ENCODE measurements around the gene CAMK2G.

CAMK2G gene

DNA sequence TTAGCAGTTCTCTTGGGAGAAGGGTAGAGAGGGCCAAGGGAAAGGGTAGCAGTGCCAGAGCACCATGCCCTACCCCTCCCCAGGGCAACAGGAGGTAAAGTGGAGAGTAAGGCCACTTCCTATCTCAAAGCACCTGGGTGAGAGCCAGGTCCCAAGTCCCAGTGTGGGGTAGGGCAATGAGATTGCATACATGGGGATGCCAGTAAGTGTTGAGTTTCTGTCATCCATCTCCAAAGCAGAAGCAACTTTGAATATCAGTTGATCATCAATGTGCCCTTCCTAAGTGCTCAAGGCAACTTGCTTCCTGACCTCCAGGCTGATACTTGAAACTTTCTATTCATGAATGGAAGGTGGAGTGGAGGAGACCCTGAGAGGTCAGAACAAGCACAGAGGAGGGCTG is 2.2 kb upstream of the CAMK2G start:
- Mint-ChIP-seq H3K36me3 (peaks cover 3% of the 10 kb centered on the region), H3K4me3 (no peak overlapping the region), H3K27me3 (no peaks in the 10 kb centered on the region), H3K4me1 (peaks cover 70% of the 10 kb centered on the region), H3K27ac (peak overlapping the region; percentile 66), H3K9me3 (no peaks in the 10 kb centered on the region)

GRCh38 chr10:73876157-73876556 is 1.8 kb upstream of the CAMK2G start:
- Mint-ChIP-seq H3K27me3 (no peaks in the 10 kb centered on the region), H3K4me1 (peaks cover 74% of the 10 kb centered on the region), H3K36me3 (peaks cover 3% of the 10 kb centered on the region), H3K9me3 (no peaks in the 10 kb centered on the region), H3K27ac (peak overlapping the region; percentile 23), H3K4me3 (no peak overlapping the region)

DNA sequence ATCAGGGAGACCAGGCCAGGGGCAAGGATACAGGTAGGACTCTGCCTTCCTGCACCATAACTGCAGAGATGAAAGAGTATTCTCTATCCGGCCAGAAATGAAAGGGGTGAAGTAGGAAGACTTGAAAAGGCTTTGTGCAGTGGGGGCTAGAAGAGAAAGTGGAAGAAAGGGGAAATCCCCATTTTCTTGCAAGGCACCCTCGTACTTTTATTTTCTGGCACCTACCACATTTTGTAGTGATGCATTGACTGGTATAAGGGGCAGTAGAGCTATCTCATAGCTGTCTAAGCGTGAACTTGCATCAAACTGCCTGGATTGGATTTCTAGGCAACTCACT is 752 bp upstream of the CAMK2G start:
- Mint-ChIP-seq H3K36me3 (peaks cover 4% of the 10 kb centered on the region), H3K9me3 (no peaks in the 10 kb centered on the region), H3K27me3 (no peaks in the 10 kb centered on the region), H3K27ac (peak overlapping the region; percentile 90), H3K4me3 (peak overlapping the region; percentile 83), H3K4me1 (peaks cover 80% of the 10 kb centered on the region)

- no peaks in the 10 kb centered on the region for H3K9me3 Mint-ChIP-seq
- peak overlapping the region; percentile 47 for H3K4me3 Mint-ChIP-seq
- no peaks in the 10 kb centered on the region for H3K27me3 Mint-ChIP-seq
- no peak overlapping the region for H3K27ac Mint-ChIP-seq
- H3K4me1 Mint-ChIP-seq: peaks cover 80% of the 10 kb centered on the region
- H3K36me3 Mint-ChIP-seq: peaks cover 4% of the 10 kb centered on the region
Measured at GRCh38 chr10:73873838-73874215, 528 bp downstream of the CAMK2G start.

- Mint-ChIP-seq H3K4me3 (peak overlapping the region; percentile 86), H3K4me1 (peaks cover 83% of the 10 kb centered on the region), H3K27ac (peak overlapping the region; percentile 47), H3K36me3 (peaks cover 4% of the 10 kb centered on the region), H3K9me3 (no peaks in the 10 kb centered on the region), H3K27me3 (no peaks in the 10 kb centered on the region)
Measured at GRCh38 chr10:73873142-73873837, 1.1 kb downstream of the CAMK2G start.

DNA sequence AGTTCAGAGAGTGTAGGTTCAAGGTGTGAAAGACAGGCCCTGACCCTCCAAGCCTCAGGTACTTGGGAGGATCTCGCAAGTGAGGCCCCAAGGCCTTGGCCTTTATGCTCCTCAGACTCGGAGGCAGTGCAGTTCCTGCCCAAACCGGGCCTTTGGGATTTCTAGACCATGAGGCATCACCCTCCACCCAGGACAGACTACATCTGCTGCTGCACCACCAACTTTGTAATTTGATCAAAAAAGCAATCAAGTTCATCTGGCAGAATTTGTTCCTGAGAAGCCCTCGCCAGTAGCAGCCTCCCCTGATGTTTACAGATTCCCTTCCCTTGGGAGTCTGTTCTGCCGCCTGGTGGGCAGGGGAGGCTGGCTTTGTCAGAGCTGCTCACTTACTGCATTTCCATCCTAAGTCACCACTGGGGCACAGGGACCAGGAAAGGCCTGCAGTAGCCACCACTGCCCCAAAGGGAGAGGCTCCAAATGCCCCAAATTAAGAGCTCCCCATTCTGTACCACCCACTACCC is 2.1 kb downstream of the CAMK2G start:
- peak overlapping the region; percentile 66 for H3K27ac Mint-ChIP-seq
- H3K9me3 Mint-ChIP-seq: no peaks in the 10 kb centered on the region
- no peaks in the 10 kb centered on the region for H3K27me3 Mint-ChIP-seq
- peaks cover 4% of the 10 kb centered on the region for H3K36me3 Mint-ChIP-seq
- peak overlapping the region; percentile 86 for H3K4me3 Mint-ChIP-seq
- peaks cover 83% of the 10 kb centered on the region for H3K4me1 Mint-ChIP-seq

- peak overlapping the region; percentile 86 for H3K4me3 Mint-ChIP-seq
- H3K36me3 Mint-ChIP-seq: peaks cover 4% of the 10 kb centered on the region
- peak overlapping the region; percentile 79 for H3K27ac Mint-ChIP-seq
Measured at GRCh38 chr10:73871295-73872189, 2.8 kb downstream of the CAMK2G start.

DNA sequence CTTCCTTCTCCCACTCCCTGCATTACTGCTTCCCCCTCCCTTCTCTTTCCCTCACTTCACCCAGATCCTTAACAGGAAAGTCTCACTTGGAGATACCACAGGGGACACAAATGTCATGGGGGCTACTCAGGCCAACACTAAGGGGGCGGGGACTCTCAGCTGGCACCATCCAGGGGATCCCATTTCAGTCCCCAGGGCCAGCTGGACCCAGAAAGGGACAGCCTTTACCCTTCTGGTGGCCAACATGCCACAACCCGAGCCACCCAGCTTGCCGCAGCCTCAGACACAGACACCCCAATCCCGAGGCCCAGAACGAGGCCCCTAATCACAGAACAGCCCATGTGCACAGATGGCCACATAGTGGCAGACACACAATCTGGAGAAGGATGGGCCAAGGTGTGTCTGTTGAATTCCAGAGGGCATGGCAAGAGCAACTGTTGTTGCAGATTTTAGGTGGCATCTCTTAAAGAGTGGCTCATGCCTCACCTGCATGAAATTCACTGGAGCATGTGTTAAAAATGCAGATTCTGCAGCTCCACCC is 5.6 kb downstream of the CAMK2G start:
- peaks cover 94% of the 10 kb centered on the region for H3K4me1 Mint-ChIP-seq
- H3K36me3 Mint-ChIP-seq: peaks cover 4% of the 10 kb centered on the region
- H3K9me3 Mint-ChIP-seq: no peaks in the 10 kb centered on the region
- peak overlapping the region; percentile 78 for H3K27ac Mint-ChIP-seq
- no peaks in the 10 kb centered on the region for H3K27me3 Mint-ChIP-seq
- H3K4me3 Mint-ChIP-seq: no peak overlapping the region

More at GRCh38 chr10:73871295-73872189, 2.8 kb downstream of the CAMK2G start:
- Mint-ChIP-seq H3K9me3 (no peaks in the 10 kb centered on the region), H3K4me1 (peaks cover 83% of the 10 kb centered on the region), H3K27me3 (no peaks in the 10 kb centered on the region)

GRCh38 chr10:73867871-73868631 is 6.3 kb downstream of the CAMK2G start:
- Mint-ChIP-seq H3K9me3 (no peaks in the 10 kb centered on the region), H3K4me3 (no peak overlapping the region), H3K4me1 (peaks cover 97% of the 10 kb centered on the region), H3K27me3 (no peaks in the 10 kb centered on the region), H3K36me3 (peaks cover 4% of the 10 kb centered on the region), H3K27ac (peak overlapping the region; percentile 78)

DNA sequence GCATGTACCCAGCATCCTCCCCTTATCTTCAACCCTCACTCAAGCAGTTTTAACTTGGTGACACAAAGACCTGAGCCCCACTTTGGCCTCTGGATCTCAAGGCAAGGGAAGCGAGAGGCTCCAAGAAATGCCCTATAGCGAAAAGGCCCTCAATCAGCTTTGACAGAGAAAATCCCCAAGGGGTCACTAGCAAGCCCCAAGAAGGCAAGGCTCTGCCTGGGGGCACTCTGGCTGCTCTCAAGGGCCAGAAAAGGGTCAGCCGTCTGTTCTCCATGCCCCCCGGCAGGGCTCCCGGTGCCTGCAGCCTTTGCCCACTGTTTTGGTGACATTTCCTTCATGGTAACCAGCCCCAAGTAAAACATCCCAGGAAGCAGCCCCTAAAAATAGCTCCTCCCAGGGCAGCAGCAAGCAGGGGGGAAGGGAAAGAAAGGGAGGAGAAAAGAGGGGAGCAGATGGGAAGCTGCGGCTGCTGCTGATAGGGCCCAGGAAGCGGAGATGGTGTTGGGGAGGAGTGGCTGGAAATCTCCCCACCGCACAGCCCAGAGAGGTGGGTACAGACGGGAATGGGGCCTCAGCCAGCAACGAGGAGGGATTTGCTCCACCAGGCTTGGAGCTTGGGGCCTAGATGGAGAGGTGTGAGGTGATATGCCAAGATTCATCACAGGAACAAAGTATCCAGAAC is 7.1 kb downstream of the CAMK2G start:
- Mint-ChIP-seq H3K27ac (peak overlapping the region; percentile 89), H3K27me3 (no peaks in the 10 kb centered on the region), H3K9me3 (no peaks in the 10 kb centered on the region), H3K4me1 (peaks cover 97% of the 10 kb centered on the region), H3K4me3 (peak overlapping the region; percentile 51), H3K36me3 (peaks cover 2% of the 10 kb centered on the region)

GRCh38 chr10:73866621-73867020 is 7.7 kb downstream of the CAMK2G start:
- peak overlapping the region; percentile 89 for H3K27ac Mint-ChIP-seq
- no peaks in the 10 kb centered on the region for H3K9me3 Mint-ChIP-seq
- peak overlapping the region; percentile 51 for H3K4me3 Mint-ChIP-seq
- peaks cover 94% of the 10 kb centered on the region for H3K4me1 Mint-ChIP-seq
- H3K27me3 Mint-ChIP-seq: no peaks in the 10 kb centered on the region
- H3K36me3 Mint-ChIP-seq: peaks cover 2% of the 10 kb centered on the region

GRCh38 chr10:73865459-73866442 is 8.6 kb downstream of the CAMK2G start:
- peaks cover 89% of the 10 kb centered on the region for H3K4me1 Mint-ChIP-seq
- H3K9me3 Mint-ChIP-seq: no peaks in the 10 kb centered on the region
- H3K27me3 Mint-ChIP-seq: no peaks in the 10 kb centered on the region
- peaks cover 1% of the 10 kb centered on the region for H3K36me3 Mint-ChIP-seq
- H3K27ac Mint-ChIP-seq: peak overlapping the region; percentile 92
- peak overlapping the region; percentile 82 for H3K4me3 Mint-ChIP-seq

GRCh38 chr10:73865107-73865458 is 9.3 kb downstream of the CAMK2G start:
- Mint-ChIP-seq H3K9me3 (no peaks in the 10 kb centered on the region), H3K27me3 (no peaks in the 10 kb centered on the region), H3K36me3 (peaks cover 3% of the 10 kb centered on the region), H3K27ac (peak overlapping the region; percentile 92), H3K4me3 (peak overlapping the region; percentile 82), H3K4me1 (peaks cover 89% of the 10 kb centered on the region)

- Mint-ChIP-seq H3K27me3 (no peaks in the 10 kb centered on the region), H3K9me3 (no peaks in the 10 kb centered on the region), H3K4me1 (peaks cover 88% of the 10 kb centered on the region), H3K27ac (peak overlapping the region; percentile 86), H3K36me3 (peaks cover 3% of the 10 kb centered on the region), H3K4me3 (peak overlapping the region; percentile 82)
Measured at GRCh38 chr10:73864229-73864628, 10.1 kb downstream of the CAMK2G start.
